LNCaP clone FGC (cell line): ENCODE results near the gene PPL.

Experiments used
- DNase-seq: peaks from one replicate; pipeline ENCODE4 v3.0.0-alpha.2; 2011; ENCODE audit warnings: low read depth
- H3K4me3 ChIP-seq: 2 replicates; pipeline ENCODE4 v1.5.1; 2011; ENCODE audit warnings: mild to moderate bottlenecking, low read depth, low read length, control low read depth
- TF ChIP-seq, protein P1 (sequence below): IDR thresholded peaks from 2 replicates; pipeline ENCODE4 v1.5.1; 2012; ENCODE audit warnings: mild to moderate bottlenecking; ENCODE audit not compliant: control insufficient read depth, insufficient read depth; ENCODE audit errors: extremely low read depth

Gene PPL

DNA sequence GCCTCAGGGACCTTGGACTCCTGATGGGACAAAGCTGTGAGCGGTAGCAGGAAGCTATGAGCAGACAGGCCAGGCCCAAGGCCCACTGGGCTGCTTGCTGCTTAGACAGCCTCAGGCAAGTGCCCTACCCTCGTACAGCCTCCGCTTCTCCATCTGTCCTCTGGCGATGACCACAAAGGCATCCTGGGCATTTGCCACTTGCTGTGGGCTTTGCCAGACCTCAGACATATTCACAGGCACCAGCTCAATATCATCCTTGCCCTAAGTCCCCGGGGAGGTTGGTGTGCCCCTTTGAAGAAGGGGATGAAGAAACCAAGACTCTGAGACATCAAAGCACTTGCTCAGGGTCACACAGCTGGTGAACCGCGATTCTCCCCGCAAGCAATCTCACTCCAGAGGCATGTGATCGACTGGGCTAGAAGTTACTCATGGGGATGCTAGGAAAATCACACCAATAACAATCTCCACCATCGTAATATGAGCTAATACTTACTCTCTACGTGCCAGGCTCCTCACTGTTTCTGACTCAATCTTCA is 21.7 kb downstream of the PPL start:
- no peak for DNase-seq
- H3K4me3 ChIP-seq, result no peak overlapping the region
- TF ChIP-seq, protein P1, sequence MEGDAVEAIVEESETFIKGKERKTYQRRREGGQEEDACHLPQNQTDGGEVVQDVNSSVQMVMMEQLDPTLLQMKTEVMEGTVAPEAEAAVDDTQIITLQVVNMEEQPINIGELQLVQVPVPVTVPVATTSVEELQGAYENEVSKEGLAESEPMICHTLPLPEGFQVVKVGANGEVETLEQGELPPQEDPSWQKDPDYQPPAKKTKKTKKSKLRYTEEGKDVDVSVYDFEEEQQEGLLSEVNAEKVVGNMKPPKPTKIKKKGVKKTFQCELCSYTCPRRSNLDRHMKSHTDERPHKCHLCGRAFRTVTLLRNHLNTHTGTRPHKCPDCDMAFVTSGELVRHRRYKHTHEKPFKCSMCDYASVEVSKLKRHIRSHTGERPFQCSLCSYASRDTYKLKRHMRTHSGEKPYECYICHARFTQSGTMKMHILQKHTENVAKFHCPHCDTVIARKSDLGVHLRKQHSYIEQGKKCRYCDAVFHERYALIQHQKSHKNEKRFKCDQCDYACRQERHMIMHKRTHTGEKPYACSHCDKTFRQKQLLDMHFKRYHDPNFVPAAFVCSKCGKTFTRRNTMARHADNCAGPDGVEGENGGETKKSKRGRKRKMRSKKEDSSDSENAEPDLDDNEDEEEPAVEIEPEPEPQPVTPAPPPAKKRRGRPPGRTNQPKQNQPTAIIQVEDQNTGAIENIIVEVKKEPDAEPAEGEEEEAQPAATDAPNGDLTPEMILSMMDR, result no peak

DNA sequence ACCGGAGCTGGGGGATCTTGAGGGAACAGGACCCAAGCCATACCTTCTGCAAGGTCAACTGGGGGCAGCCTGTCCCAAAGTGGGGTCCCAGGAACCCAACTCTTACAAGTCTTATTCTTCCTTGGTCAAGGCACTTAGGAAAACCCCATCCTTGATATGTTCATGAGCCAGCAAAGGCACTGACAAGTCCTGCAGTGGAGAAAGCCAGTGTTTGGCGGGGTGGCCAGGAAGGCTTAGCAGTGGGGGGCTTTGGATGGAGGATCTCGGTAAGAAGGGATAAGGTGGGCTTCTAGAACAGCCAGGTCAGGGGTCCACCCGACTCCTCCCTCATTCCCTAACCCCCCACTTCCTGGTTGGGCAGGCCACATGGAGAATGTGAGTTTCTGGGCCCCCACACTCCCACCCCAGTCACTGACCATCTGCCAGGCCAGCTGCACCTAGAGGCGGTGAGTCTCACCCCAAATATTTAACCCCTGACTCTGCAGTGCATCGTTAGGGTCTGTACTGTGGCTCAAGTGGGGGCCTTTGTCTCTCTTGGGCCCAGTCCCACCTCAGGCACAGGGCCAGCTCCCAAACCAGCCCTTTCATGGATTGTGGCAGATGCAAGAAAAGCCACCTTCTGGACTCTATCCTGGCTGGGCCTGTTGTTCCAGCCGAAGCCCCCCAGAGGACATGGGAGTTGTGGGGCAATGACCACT is 22.3 kb downstream of the PPL start:
- DNase-seq, result no peak
- TF ChIP-seq, protein P1, result no peak
- no peak overlapping the region for H3K4me3 ChIP-seq

GRCh38 chr16:4913774-4914525 is 23.0 kb downstream of the PPL start:
- TF ChIP-seq, protein P1, result no peak
- DNase-seq, result no peak
- H3K4me3 ChIP-seq, result no peak overlapping the region

DNA sequence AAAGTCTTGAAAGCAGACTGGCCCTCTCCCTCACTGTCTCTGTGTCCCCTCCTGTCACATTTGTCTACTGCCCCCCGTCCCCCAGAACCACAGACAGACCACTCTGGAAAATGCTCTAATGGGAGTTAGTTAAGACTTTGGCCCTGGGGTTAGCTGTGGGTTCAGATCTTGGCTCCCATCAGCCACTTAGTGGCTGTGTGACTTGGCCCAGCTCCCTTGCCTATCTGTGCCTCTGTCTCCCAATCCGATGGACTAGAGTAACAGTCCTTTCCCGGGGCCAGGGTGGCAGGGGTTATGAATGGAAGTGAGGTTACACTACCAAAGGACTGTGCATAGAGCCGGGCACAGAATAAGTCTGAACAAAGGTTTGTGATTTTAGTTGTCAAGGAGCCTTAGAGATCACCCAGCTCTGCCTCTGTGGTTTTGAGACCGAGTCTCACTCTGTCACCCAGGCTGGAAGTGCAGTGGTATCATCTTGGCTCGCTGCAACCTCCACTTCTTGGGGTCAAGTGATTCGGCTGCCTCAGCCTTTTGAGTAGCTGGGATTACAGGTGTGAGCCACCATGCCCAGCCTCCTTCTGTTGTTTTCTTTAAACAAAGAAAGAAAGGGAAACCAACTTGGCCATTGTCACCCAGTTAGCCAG is 23.7 kb downstream of the PPL start:
- H3K4me3 ChIP-seq, result no peak overlapping the region
- TF ChIP-seq, protein P1, result no peak
- no peak for DNase-seq

- TF ChIP-seq, protein P1, result no peak
- DNase-seq, result no peak
- H3K4me3 ChIP-seq, result no peak overlapping the region
Measured at GRCh38 chr16:4911970-4912386, 25.0 kb downstream of the PPL start.

- no peak overlapping the region for H3K4me3 ChIP-seq
- TF ChIP-seq, protein P1, result no peak
- no peak for DNase-seq
Measured at GRCh38 chr16:4910828-4911227, 26.1 kb downstream of the PPL start.
